ENCODE measurements around the gene SMAD3.

Gene SMAD3

DNA sequence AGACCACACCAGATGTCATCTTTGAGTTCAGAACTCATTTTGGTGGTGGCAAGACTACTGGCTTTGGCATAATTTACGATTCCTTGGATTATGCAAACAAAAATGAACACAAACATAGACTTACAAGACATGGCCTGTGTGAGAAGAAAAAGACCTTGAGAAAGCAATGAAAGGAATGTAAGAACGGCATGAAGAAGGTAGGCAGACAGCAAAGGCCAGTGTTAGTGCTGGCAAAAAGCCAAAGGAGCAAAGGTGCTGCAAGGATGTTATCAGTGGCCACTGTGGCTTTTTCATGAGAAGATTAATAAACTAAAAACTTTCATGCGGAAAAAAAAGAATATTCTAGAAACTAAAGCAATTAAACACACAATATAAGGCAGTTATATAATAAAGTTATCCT, 167.2 kb downstream of the SMAD3 start:
- H3K27me3 ChIP-seq (ENCODE audit: insufficient read depth, insufficient read length), result no peaks in the 10 kb centered on the region
- no peak for DNase-seq (ENCODE audit: low read depth, low spot score)
- no peaks in the 10 kb centered on the region for H3K9me3 ChIP-seq (ENCODE audit: insufficient read depth, low read length)
- TF ChIP-seq YY1 (IDR thresholded peaks at IDR 0.05; ENCODE audit: insufficient read depth, insufficient read length), result no peak
- TF ChIP-seq SUZ12 (IDR thresholded peaks at IDR 0.05; ENCODE audit: extremely low read depth, insufficient read depth, insufficient read length), result no peak
- TF ChIP-seq ZNF274 (IDR thresholded peaks at IDR 0.05; ENCODE audit: low read depth, low read length), result no peak
- H3K9ac ChIP-seq (ENCODE audit: insufficient read length, low read depth), result no peak overlapping the region
- H3K36me3 ChIP-seq (ENCODE audit: insufficient read depth, insufficient read length, low read length), result peaks cover 66% of the 10 kb centered on the region
- no peaks in the 10 kb centered on the region for H3K4me1 ChIP-seq (ENCODE audit: insufficient read depth, insufficient read length)
- H3K4me3 ChIP-seq (ENCODE audit: insufficient read length, low read depth), result no peak overlapping the region

DNA sequence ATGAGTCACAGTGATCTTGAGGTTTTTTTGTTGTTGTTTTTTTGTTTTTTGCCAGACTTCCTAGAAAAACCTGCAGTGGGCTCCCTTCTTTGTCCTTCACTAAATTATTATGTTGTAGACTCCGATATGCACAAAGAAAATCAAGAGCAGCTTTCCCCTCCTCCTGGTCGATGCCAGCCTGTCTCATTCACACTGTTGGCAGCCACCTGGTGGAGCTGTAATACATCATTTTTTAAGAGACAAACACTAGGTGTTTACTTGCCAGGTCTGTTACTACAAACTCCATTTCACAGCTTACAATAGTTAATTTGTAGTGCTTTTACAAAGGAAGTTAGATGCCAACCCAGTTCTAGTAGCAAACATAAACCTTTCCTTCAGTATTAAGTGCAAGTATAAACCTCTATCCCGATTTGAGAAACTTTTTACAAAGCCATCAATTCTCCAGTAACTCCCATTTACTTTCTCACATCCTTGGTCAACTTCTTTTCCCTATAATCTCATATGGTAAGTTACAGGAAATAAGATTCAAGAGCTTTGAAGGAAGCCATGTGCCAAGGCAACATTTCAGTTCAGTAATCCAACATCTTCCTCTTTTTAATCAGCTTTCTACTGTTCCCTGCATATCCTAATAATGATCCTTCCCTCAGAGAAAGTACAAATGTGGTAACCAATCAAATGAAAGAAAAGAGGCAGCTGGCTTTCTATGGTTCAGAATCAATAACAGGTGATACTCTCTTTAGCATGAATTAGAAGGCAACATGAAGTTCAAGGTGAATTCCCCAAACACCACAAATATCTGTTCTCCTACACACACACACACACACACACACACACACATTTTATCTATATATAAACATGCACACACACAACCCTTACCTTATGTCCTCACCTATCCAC, 175.1 kb downstream of the SMAD3 start:
- Histone ChIP-seq H3K27me3 (ENCODE audit: insufficient read depth, insufficient read length) (no peaks in the 10 kb centered on the region), H3K4me1 (ENCODE audit: insufficient read depth, insufficient read length) (peaks cover 3% of the 10 kb centered on the region), H3K9me3 (ENCODE audit: insufficient read depth, low read length) (no peaks in the 10 kb centered on the region), H3K36me3 (ENCODE audit: insufficient read depth, insufficient read length, low read length) (peaks cover 11% of the 10 kb centered on the region), H3K4me3 (ENCODE audit: insufficient read length, low read depth) (no peak overlapping the region), H3K9ac (ENCODE audit: insufficient read length, low read depth) (no peak overlapping the region)
- TF ChIP-seq SUZ12 (IDR thresholded peaks at IDR 0.05; ENCODE audit: extremely low read depth, insufficient read depth, insufficient read length), result no peak
- TF ChIP-seq YY1 (IDR thresholded peaks at IDR 0.05; ENCODE audit: insufficient read depth, insufficient read length), result no peak
- TF ChIP-seq ZNF274 (IDR thresholded peaks at IDR 0.05; ENCODE audit: low read depth, low read length), result no peak
- DNase-seq (ENCODE audit: low read depth, low spot score), result no peak

DNA sequence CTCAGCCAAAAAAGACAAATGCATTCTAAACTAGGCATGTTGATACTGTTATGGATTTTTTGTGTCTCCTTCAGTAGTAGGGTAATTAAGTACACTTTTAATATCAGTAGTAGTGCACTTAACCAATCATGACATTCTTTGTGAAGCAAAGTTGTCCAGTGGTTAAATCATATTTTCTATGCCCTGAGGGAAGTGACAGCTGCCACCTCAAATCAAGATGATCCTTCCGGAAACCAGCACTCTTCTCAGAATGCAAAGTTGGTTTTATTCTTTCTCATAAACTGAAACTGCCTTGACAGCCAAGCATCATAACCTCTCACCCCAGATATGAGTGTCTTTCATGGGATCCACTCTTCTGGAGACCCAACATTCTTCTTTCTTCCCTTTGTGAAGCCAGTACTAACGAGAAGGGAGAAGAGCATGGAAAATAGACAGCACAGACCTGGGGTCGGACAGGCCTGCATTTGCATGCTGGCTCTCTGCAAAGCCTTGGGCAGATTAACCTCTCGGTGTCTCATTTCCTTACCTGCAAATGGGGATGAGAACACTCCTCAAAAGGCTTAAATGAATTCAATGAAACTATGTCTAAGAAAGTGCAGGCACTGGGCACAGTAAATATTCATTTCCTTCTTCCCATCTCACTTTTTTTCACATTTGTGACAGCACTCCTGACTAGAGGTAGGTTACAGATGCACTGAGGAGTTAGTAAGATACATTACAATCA, 175.9 kb downstream of the SMAD3 start:
- Histone ChIP-seq H3K4me3 (ENCODE audit: insufficient read length, low read depth) (no peak overlapping the region), H3K4me1 (ENCODE audit: insufficient read depth, insufficient read length) (peaks cover 3% of the 10 kb centered on the region), H3K27me3 (ENCODE audit: insufficient read depth, insufficient read length) (no peaks in the 10 kb centered on the region), H3K36me3 (ENCODE audit: insufficient read depth, insufficient read length, low read length) (peaks cover 8% of the 10 kb centered on the region), H3K9ac (ENCODE audit: insufficient read length, low read depth) (no peak overlapping the region), H3K9me3 (ENCODE audit: insufficient read depth, low read length) (no peaks in the 10 kb centered on the region)
- TF ChIP-seq YY1 (IDR thresholded peaks at IDR 0.05; ENCODE audit: insufficient read depth, insufficient read length), result no peak
- TF ChIP-seq SUZ12 (IDR thresholded peaks at IDR 0.05; ENCODE audit: extremely low read depth, insufficient read depth, insufficient read length), result no peak
- TF ChIP-seq ZNF274 (IDR thresholded peaks at IDR 0.05; ENCODE audit: low read depth, low read length), result no peak
- DNase-seq (ENCODE audit: low read depth, low spot score), result no peak

DNA sequence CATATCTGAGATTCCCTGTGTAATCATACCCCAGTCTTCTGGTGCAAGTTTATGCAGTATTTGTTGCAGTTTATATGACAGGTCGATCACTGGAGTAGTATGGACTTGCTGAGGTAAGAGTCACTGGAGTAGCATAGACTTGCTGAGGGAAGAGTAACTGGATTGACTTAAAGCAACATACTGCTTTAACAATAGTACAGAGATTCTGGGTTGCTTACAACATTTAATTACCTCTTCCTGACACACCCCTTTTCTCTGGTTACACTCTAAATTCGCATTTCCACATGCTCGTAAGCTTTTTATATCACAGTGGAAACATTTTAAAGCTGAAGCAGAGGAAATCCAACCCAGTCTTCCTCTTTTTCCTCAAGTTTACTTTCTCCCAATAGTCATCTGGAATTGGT, 177.3 kb downstream of the SMAD3 start:
- Histone ChIP-seq H3K27me3 (ENCODE audit: insufficient read depth, insufficient read length) (no peaks in the 10 kb centered on the region), H3K4me3 (ENCODE audit: insufficient read length, low read depth) (no peak overlapping the region), H3K36me3 (ENCODE audit: insufficient read depth, insufficient read length, low read length) (peaks cover 9% of the 10 kb centered on the region), H3K9me3 (ENCODE audit: insufficient read depth, low read length) (peaks cover 8% of the 10 kb centered on the region), H3K9ac (ENCODE audit: insufficient read length, low read depth) (no peak overlapping the region), H3K4me1 (ENCODE audit: insufficient read depth, insufficient read length) (peaks cover 3% of the 10 kb centered on the region)
- no peak for DNase-seq (ENCODE audit: low read depth, low spot score)
- no peak for TF ChIP-seq ZNF274 (IDR thresholded peaks at IDR 0.05; ENCODE audit: low read depth, low read length)
- no peak for TF ChIP-seq SUZ12 (IDR thresholded peaks at IDR 0.05; ENCODE audit: extremely low read depth, insufficient read depth, insufficient read length)
- no peak for TF ChIP-seq YY1 (IDR thresholded peaks at IDR 0.05; ENCODE audit: insufficient read depth, insufficient read length)
